Activated naive CD4-positive, alpha-beta T cell treated with anti-CD3 and anti-CD28 coated beads, Interleukin-2, amount 10 ng/mL, durations not matched to agents 7 days and 5 days (primary cell): ENCODE measurements around the gene PRAC1.

ENCODE experiments used
- CTCF ChIA-PET: fragments of 350-600 bp; sonication (Branson Sonifier 250); formaldehyde crosslinking; loops from one replicate; lab custom pipeline; 2021; ENCODE audit warnings: antibody characterized with exemption; lab: Charles Lee
- DNase-seq: peaks from one replicate; pipeline ENCODE4 v3.0.0-alpha.2; 2020
- H3K27ac Mint-ChIP-seq: one replicate; pipeline ENCODE4 v1.8.0; 2021; ENCODE audit warnings: mild to moderate bottlenecking, moderate library complexity, mixed read lengths
- H3K27me3 Mint-ChIP-seq: one replicate; pipeline ENCODE4 v1.8.0; 2021; ENCODE audit warnings: mild to moderate bottlenecking, mixed read lengths
- H3K36me3 Mint-ChIP-seq: one replicate; pipeline ENCODE4 v1.8.0; 2021; ENCODE audit warnings: mixed read lengths
- H3K4me1 Mint-ChIP-seq: one replicate; pipeline ENCODE4 v1.8.0; 2021; ENCODE audit warnings: mixed read lengths
- H3K4me3 Mint-ChIP-seq: one replicate; pipeline ENCODE4 v1.8.0; 2021; ENCODE audit warnings: mild to moderate bottlenecking, moderate library complexity, mixed read lengths
- H3K9me3 Mint-ChIP-seq: one replicate; pipeline ENCODE4 v1.8.0; 2021; ENCODE audit warnings: mixed read lengths

Gene PRAC1

DNA sequence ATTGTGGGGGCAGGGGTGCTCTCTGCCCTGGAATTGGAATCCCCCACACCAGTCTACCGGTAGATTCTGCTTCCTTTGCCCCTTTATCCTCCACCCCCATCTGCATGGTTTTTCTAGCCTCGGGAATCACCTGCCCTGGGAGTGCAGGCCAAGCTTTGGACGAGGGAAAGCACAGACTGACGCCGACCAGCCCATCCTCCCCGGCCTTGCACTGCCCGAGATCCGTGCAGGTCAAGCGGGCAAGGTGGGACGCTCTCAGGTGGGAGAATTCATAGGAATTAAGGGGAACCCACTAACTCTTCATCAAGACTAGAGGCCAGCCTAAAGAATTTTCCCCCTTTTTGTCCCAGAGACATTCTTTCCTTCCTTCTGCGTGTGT lies 16.1 kb upstream of the PRAC1 start:
- CTCF ChIA-PET, result interaction anchor here (1.0 to 1.6 kb wide), 2 partner anchors 10 to 14 kb away, joined by 3 to 8 read pairs; no protein-coding TSS in a partner anchor
- H3K4me1 Mint-ChIP-seq, result peaks cover 8% of the 10 kb centered on the region
- H3K4me3 Mint-ChIP-seq, result no peak overlapping the region

DNA sequence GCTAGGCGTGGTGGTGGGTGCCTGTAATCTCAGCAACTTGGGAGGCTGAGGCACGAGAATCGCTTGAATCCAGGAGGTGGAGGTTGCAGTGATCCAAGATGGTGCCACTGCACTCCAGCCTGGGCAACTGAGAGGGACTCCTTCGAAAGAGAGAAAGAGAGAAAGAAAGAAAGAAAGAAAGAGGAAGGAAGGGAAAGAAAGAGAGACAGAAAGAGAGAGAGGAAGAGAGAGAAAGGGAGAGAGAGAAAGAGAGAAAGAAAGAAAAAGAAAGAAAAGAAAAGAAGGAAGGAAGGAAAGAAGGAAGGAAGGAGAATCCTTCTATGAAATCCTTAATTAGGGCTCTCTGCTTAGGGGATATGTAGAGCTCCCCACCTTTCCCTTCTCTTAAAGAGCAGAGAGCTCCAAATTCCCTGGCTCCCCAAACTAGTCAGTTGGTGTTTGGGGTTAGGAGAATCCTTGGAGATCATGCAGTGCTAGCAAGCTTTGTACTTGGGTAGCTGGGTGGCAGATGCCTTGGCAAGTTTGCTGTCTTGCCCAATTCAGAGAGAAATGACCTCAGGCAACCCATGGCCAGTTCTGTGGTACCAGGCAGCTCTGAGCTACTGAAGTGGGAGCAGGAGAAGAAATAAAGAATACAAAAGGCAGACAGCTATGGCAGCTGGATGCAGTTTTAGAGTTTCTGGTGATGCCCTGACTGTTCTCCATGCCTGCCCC lies 15.2 kb upstream of the PRAC1 start:
- Mint-ChIP-seq H3K4me1 (peaks cover 9% of the 10 kb centered on the region), H3K36me3 (no peaks in the 10 kb centered on the region), H3K27ac (no peak overlapping the region), H3K27me3 (peaks cover 100% of the 10 kb centered on the region), H3K4me3 (no peak overlapping the region), H3K9me3 (no peaks in the 10 kb centered on the region)
- CTCF ChIA-PET, result interaction anchor here (0.7 to 1.8 kb wide), 3 partner anchors 13 to 142 kb away, joined by 3 to 8 read pairs (median 4); no protein-coding TSS in a partner anchor
- no peak for DNase-seq

More for the DNA sequence above, 16.1 kb upstream of the PRAC1 start:
- no peaks in the 10 kb centered on the region for H3K9me3 Mint-ChIP-seq
- H3K36me3 Mint-ChIP-seq, result no peaks in the 10 kb centered on the region
- H3K27ac Mint-ChIP-seq, result no peak overlapping the region
- no peak for DNase-seq
- peaks cover 100% of the 10 kb centered on the region for H3K27me3 Mint-ChIP-seq

DNA sequence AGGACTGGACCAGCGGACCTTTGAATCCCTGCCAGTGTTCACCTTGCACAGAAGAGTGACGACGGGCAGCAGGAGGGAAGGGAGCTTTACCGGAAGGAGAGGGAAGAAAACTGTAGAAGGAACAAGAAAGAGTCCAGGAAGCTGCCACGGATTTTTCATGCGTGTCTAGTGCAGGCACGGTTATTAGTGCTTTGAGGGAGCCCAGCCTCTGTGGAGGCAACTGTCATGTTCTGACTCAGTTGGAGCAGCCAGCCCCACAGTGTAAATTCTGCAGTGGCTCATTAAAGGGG lies 12.7 kb upstream of the PRAC1 start:
- H3K9me3 Mint-ChIP-seq, result no peaks in the 10 kb centered on the region
- peaks cover 100% of the 10 kb centered on the region for H3K27me3 Mint-ChIP-seq
- H3K4me1 Mint-ChIP-seq, result peaks cover 9% of the 10 kb centered on the region
- no peak for DNase-seq
- H3K4me3 Mint-ChIP-seq, result no peak overlapping the region
- H3K36me3 Mint-ChIP-seq, result no peaks in the 10 kb centered on the region
- H3K27ac Mint-ChIP-seq, result no peak overlapping the region
- CTCF ChIA-PET, result interaction anchor here (0.6 to 1.3 kb wide), 3 partner anchors 14 to 312 kb away, joined by 3 to 4 read pairs (median 3); no protein-coding TSS in a partner anchor

DNA sequence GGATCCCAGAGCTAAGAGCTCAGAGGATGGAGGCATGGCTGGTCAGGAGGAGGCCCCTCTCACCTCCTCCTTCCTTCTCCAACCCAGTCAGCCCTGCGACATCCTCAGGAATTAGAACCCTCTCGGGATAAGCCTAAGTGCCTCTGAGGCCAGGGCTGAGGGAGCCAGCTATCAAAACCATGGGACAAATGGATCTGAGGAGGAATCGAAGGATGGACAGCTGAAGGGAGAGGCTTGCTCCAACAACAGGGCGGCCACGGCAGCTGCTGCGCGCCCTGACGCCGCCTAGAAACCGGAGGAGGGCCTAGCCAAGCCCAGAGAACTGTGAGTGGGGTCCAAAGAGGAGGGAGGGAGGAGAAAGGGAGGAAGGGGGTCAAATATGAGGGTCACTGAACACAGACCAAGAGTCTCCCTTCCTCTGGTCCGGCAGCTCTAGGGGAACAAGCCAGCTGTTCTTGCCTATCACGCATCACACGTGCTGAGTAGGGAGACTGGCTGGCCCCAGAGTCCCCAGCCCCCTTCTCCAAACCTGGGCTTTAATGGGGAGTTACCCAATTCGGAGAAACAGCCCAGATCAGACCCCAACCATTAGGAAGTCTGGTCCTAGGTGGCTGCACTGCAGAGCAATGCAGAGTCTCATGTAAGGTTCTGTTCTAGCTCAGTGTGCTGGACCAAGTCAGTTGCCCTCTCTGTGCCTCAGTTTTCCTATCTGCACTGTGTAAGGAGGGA lies 12.2 kb upstream of the PRAC1 start:
- no peak for DNase-seq
- Mint-ChIP-seq H3K27me3 (peaks cover 100% of the 10 kb centered on the region), H3K27ac (no peak overlapping the region), H3K4me1 (peaks cover 9% of the 10 kb centered on the region), H3K9me3 (no peaks in the 10 kb centered on the region), H3K4me3 (no peak overlapping the region), H3K36me3 (no peaks in the 10 kb centered on the region)
- CTCF ChIA-PET, result interaction anchor here (0.7 to 1.3 kb wide), 3 partner anchors 9 to 117 kb away, joined by 3 to 4 read pairs (median 4); no protein-coding TSS in a partner anchor

DNA sequence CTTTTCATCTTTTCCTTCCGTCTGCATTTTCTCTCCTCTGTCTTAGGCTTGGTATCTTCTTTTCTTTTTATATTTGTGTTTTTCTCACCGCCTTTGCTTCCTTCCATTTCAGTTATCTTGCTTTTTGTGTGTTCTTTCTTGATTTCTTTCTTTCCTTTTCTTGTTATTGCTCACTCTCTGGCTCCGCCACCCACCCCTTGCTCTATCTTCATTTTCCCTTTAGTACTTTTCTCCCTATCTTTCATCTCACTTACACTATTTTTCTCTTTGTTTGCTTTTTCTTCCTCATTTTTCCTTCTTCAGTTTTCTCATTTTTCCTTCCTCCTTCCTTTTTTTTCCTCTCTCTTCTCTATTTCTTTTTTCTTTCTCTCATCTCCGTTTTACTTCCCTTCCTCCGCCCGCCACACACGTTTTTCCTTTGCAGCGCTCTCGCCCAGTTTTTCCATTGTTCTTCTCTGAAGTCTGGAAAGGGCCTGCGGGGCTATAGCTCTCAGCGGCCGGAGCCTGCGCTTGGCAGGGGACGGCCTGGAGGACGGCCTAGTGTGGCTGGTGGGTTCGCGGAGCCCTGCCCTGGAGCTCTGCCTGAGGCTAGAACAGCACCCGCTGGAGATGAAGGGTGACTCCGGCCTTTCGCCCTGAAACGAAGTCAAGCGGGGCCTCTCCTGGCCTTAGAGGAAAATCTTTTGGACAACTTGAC lies 11.5 kb upstream of the PRAC1 start:
- H3K4me1 Mint-ChIP-seq, result peaks cover 11% of the 10 kb centered on the region
- H3K27me3 Mint-ChIP-seq, result peaks cover 100% of the 10 kb centered on the region
- H3K4me3 Mint-ChIP-seq, result no peak overlapping the region
- no peaks in the 10 kb centered on the region for H3K36me3 Mint-ChIP-seq
- H3K27ac Mint-ChIP-seq, result peak overlapping the region; percentile 53
- H3K9me3 Mint-ChIP-seq, result no peaks in the 10 kb centered on the region
- DNase-seq, result no peak
- CTCF ChIA-PET, result interaction anchor here (1.2 to 2.5 kb wide), 4 partner anchors 9 to 145 kb away, joined by 4 to 6 read pairs (median 4); no protein-coding TSS in a partner anchor

DNA sequence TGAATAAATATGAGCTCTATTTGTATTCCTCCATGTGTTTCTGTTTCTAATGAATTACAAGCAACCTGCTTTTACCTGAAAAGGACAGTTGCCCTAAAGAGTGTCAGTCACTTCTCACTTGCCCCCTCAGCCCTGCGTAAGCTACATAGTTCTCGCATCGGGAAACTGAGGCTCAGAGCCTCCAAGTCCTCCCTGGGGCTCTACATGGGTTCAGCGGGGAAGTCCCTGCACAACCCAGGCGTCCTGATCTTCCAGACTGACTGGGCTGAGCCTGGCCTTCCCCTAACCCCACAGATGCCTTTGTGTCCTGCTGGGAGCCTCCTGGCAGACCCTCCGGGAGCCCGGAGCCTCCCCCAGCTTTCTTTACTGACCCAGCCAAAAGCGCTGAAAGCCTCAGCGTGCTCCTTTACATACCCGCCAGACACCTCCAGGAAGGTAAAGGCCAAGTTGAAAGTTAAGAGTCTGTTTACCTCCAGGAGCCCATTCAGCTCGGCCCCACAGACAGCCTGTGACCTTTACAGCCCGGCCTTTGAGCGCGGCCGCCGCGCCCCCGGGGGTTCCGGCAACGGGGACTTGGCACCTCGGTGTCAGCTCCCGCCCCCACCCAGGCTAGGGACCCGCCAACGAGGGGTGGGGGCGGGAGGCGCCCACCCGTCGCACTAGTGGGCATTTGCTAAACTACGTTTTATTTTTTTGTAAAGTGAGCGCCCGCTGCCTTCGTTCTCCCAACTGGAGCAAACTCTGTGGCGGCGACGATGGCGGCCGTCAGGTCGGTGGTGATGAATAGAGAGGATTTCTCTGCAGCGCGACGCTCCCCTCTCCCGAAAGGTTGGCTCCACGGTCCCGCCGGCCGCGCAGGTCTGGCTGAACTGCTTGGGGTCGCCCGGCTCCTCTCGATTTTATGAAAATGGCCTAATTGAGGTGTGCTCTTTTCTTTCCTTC lies 10.6 kb upstream of the PRAC1 start:
- H3K4me1 Mint-ChIP-seq, result peaks cover 16% of the 10 kb centered on the region
- H3K4me3 Mint-ChIP-seq, result no peak overlapping the region
- H3K36me3 Mint-ChIP-seq, result no peaks in the 10 kb centered on the region
- CTCF ChIA-PET, result interaction anchor here (1.8 to 2.5 kb wide), 3 partner anchors 10 to 146 kb away, joined by 4 to 7 read pairs (median 6); partner anchors contain the start of genes PRAC1 and PRAC2
- H3K27ac Mint-ChIP-seq, result no peak overlapping the region
- H3K27me3 Mint-ChIP-seq, result peaks cover 100% of the 10 kb centered on the region
- no peak for DNase-seq
- H3K9me3 Mint-ChIP-seq, result no peaks in the 10 kb centered on the region

DNA sequence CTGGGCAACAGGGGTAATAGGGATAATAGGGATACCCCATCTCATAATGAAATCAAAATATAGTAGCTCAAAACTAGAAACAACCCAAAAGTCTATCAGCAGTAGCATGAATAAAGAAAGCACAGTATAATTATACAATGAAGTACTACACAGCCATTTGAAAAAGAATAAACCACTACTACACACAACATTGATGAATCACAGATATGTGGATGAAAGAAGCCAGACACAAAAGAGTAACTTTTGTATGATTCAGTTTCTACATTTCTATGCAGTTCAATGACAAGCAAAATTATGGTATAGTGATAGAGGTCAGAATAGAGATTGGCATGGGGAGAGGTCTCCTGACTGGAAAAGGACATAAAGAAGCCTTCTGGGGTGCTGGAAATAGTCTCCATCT lies 9.0 kb upstream of the PRAC1 start:
- no peaks in the 10 kb centered on the region for H3K9me3 Mint-ChIP-seq
- CTCF ChIA-PET, result interaction anchor here (1.8 to 2.5 kb wide), 3 partner anchors 8 to 148 kb away, joined by 4 to 7 read pairs (median 6); partner anchors contain the start of genes PRAC1 and PRAC2
- no peaks in the 10 kb centered on the region for H3K36me3 Mint-ChIP-seq
- H3K4me3 Mint-ChIP-seq, result no peak overlapping the region
- no peak for DNase-seq
- peaks cover 100% of the 10 kb centered on the region for H3K27me3 Mint-ChIP-seq
- peaks cover 18% of the 10 kb centered on the region for H3K4me1 Mint-ChIP-seq
- no peak overlapping the region for H3K27ac Mint-ChIP-seq

DNA sequence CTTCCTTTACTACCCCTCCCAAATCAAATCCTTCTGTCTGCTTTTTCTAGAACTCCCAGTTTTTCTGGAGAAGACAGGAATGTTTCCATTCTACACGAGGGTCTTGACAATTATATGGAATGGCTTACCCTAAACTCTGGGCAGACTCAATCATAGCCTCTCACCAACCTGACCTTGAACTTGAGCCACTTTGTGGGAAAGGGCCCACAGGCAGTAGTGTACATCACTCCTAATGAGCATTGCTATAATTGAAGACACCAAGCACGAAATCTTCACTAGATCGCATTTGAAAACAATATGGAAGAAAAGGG lies 7.9 kb upstream of the PRAC1 start:
- H3K36me3 Mint-ChIP-seq, result no peaks in the 10 kb centered on the region
- peaks cover 100% of the 10 kb centered on the region for H3K27me3 Mint-ChIP-seq
- no peak overlapping the region for H3K27ac Mint-ChIP-seq
- H3K4me3 Mint-ChIP-seq, result no peak overlapping the region
- no peak for DNase-seq
- no peaks in the 10 kb centered on the region for H3K9me3 Mint-ChIP-seq
- CTCF ChIA-PET, result no interaction called here
- H3K4me1 Mint-ChIP-seq, result peaks cover 21% of the 10 kb centered on the region

DNA sequence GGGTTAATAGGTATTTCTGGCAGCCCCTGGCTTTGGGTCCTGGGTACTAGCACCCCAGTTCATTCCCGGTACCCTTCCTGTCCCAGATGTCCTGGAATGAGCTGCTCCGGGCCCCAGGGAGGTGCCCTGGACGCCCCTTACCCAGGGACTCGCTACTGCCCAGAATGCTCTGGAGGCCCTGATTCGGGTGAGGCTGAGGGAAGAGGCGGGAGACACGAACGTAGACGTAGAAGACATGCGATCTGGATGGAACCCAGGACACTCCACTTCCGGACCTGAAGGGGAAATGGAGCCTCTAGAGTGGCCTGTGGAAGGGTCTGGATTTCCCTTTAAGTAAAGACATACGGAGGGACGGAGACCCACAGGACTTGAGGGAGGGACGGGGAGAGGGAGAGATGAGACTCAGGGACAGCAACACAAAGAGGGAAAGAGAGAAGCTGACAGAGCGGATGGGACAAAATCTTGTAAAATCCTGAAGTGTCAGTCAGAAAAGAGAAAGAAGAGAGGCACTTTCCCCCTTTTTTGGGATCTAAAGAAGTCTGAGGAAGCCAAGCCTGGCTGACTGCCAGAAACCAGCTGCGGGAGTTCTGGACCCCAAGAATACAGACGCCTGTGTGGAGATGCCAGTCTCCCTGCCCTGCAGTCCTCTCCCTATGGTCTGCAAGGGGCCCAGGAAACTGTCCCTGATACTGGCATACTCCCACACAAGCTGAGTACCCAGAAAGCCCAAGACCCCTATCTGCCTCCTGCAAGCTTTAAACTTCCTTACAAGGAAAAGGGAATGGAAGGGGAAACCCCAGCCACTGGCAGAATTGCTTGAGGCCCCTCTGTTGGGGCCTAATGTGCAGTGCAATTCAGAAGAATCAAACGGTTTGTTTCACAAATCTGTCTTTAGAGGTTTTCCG lies 7.3 kb upstream of the PRAC1 start:
- no peak for DNase-seq
- Mint-ChIP-seq H3K4me1 (peaks cover 27% of the 10 kb centered on the region), H3K4me3 (no peak overlapping the region), H3K36me3 (no peaks in the 10 kb centered on the region), H3K27ac (no peak overlapping the region), H3K27me3 (peaks cover 100% of the 10 kb centered on the region), H3K9me3 (no peaks in the 10 kb centered on the region)
- CTCF ChIA-PET, result no interaction called here

DNA sequence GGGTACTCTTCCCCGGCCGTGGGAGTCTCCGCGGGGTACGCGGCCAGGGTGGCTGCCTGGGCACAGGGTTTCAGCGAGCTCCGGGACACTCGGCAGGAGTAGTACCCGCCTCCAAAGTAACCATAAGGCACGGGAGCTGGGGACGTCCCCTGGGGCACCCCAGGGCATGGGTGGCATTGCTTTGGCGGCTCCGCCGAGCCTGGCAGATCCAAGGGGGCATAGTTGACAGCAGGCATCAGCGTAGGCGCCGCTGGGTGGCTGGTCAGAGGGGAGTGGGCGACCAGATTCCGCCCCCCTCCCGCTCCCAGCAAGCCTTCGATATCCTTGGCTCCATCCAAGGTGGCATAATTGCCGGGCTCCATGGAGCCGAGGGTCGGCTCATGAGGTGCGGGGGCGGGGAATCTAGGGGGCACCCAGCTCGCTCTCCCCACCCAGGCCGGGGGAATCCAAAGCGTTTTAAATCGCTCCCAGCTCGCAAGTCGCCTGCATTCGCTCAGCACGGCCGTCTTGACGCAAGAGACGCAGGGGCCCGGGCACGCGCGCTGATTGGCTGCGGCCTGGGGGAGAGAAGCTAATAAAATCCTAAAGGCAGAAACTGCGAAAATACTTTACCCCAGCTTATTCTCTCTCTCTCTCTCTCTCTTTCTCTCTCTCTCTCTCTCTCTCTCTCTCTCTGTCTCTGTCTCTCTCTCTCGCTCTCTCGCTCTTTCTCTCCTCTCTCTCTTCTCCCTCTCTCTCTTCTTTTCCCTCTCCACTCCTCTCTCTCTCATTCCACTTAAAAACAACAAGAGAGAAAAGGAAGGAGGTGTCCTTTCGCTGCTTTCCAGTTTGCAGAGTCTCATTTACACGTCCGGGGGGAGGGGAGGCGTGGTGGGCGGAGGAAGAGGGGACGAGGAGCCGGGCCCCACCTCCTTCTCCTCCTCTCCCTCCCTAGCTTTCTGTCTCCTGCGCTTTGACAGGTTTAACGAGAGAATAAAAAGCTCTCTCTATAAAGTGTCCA lies 6.2 kb upstream of the PRAC1 start, which contains the start of gene HOXB13:
TSS of gene HOXB13 (minus strand) at position 519 of the 1,000 bp plus-strand sequence. CDS start at position 362, 157 bp downstream.
- H3K9me3 Mint-ChIP-seq, result no peaks in the 10 kb centered on the region
- DNase-seq, result peak; percentile 40
- peaks cover 99% of the 10 kb centered on the region for H3K27me3 Mint-ChIP-seq
- H3K36me3 Mint-ChIP-seq, result no peaks in the 10 kb centered on the region
- CTCF ChIA-PET, result interaction anchor here (1.1 kb wide), 1 partner anchor 63 kb away, joined by 3 read pairs; no protein-coding TSS in a partner anchor
- peak within 1 kb of the TSS; percentile 19 for H3K4me3 Mint-ChIP-seq
- H3K27ac Mint-ChIP-seq, result no peak within 1 kb of the TSS
- peaks cover 34% of the 10 kb centered on the region for H3K4me1 Mint-ChIP-seq

DNA sequence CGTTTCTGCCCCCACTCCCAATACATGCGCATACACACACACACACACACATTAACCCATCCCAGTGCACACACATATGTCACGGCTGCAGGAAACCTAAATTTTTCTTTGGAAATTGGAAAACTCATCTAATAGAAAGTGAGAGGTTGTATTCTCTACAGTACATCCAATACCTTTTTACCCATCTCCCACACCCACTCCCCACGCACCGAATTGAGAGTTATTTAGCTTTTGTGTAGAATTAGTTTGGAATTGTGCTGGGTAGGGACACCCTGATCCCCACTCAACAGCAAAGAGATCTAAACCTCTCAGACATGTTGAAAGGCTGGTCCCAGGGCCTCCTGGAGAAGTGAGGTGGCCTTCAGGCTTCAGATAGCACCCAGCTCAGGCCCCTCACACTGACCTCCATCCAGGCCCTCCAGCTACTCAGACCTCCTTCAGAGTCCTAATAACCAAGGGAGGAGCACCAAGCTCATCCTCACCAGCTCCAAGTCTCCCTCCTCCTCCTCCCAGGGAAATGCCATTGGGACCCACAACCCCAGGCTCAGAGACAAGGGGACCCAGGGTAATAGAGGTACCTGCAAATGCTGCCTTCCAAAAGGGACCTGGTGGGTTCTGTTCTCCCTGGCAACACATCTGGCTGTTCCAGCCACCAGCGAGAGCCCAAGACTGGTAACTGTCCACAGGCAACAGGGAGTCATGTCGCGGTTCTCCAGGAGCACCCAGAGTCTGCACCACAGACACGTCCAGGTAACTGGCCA lies 5.3 kb upstream of the PRAC1 start:
- H3K36me3 Mint-ChIP-seq, result no peaks in the 10 kb centered on the region
- CTCF ChIA-PET, result interaction anchor here (1.1 kb wide), 1 partner anchor 63 kb away, joined by 3 read pairs; no protein-coding TSS in a partner anchor
- H3K4me1 Mint-ChIP-seq, result peaks cover 40% of the 10 kb centered on the region
- no peaks in the 10 kb centered on the region for H3K9me3 Mint-ChIP-seq
- H3K27ac Mint-ChIP-seq, result peak overlapping the region; percentile 58
- no peak overlapping the region for H3K4me3 Mint-ChIP-seq
- peaks cover 99% of the 10 kb centered on the region for H3K27me3 Mint-ChIP-seq
- DNase-seq, result no peak
